Measurements from ENCODE around the gene CHST9.

DNA sequence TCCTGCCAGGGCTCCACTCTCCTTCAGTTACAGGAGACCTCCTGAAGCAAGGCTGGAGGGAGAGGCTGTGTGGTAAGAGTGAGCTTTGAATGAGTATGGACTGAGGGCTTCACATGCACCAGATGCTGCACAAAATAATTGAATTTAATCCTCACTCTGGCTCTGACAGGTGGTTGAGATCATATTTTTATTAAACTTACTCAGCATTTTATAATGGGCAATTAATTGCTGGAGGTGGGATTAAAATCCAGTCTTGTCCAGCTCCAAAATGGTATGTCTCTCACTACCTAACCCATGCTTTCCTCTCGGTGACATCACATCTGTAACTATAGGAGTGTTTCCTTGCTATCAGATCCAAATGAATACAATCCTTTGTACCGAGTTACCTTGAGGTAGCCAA, 253.4 kb downstream of the CHST9 start:
- TF ChIP-seq, protein P1, sequence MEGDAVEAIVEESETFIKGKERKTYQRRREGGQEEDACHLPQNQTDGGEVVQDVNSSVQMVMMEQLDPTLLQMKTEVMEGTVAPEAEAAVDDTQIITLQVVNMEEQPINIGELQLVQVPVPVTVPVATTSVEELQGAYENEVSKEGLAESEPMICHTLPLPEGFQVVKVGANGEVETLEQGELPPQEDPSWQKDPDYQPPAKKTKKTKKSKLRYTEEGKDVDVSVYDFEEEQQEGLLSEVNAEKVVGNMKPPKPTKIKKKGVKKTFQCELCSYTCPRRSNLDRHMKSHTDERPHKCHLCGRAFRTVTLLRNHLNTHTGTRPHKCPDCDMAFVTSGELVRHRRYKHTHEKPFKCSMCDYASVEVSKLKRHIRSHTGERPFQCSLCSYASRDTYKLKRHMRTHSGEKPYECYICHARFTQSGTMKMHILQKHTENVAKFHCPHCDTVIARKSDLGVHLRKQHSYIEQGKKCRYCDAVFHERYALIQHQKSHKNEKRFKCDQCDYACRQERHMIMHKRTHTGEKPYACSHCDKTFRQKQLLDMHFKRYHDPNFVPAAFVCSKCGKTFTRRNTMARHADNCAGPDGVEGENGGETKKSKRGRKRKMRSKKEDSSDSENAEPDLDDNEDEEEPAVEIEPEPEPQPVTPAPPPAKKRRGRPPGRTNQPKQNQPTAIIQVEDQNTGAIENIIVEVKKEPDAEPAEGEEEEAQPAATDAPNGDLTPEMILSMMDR (IDR thresholded peaks at IDR 0.05), result no peak
- TF ChIP-seq POLR2AphosphoS5 (IDR thresholded peaks at IDR 0.05), result no peak

All from sigmoid colon (tissue), 4 donors.